ENCODE data around the gene HMX2. TPM values are rescaled to one million over a fixed set of nuclear protein-coding genes. Genes with fewer than 3 reads are reported as not detected.
A peak's percentile ranks its signal among the peaks of the same experiment; 100 is the strongest.

Gene HMX2
- total RNA-seq (2021; ENCODE audit: unreplicated experiment) (2.7 TPM), Bru-seq, nascent RNA (percentile 34 among the genes with signal in this experiment), BruChase-seq, experiment 1, labeled RNA remaining after a 2-hour chase (percentile 44 among the genes with signal in this experiment), BruChase-seq, experiment 2, labeled RNA remaining after a 6-hour chase (percentile 17 among the genes with signal in this experiment)
- 4.1 TPM for polyA plus RNA-seq (2012; ENCODE audit: insufficient read length)
- long read RNA-seq, transcript HMX2-201 (2 exons, 1,628 nt) = major isoform, 9 of 12 reads
- long read RNA-seq, partial matches to known transcripts = 0 of 12 reads
- long read RNA-seq, other reads (novel, unspliced or antisense) = 3 of 12 reads

- peak within 1 kb of the TSS; percentile 79 for H3K27ac ChIP-seq (ENCODE audit: low read length)
- H3K36me3 ChIP-seq (ENCODE audit: control insufficient read depth, insufficient read depth, low read length) = no peaks in the 10 kb centered on the region
- BruUV-seq (replicated peaks) = no TSS peak
- peaks cover 33% of the 10 kb centered on the region for H3K4me1 ChIP-seq (ENCODE audit: control insufficient read depth, insufficient read depth, low read length)
- intact Hi-C loops (cut with micrococcal nuclease; ENCODE audit: unreplicated experiment) = no loop called here
- ChIA-PET CTCF (no interaction called here), POLR2A (no interaction called here)
- H3K9me3 ChIP-seq (ENCODE audit: control insufficient read depth, insufficient read depth, low read depth, low read length) = no peaks in the 10 kb centered on the region
- in situ Hi-C loops (cut with HindIII; ENCODE audit: low pct_unique_long_range_greater_than_20kb, low sequenced_read_pairs) = no loop called here
- TF ChIP-seq CTCF (IDR thresholded peaks at IDR 0.05) = peak; percentile 57; the same call in 1 of the 2 replicates
- TF ChIP-seq SIN3A (IDR thresholded peaks at IDR 0.05; ENCODE audit: borderline replicate concordance, insufficient read depth, low read depth, low read length) = no peak
- DNase-seq (ENCODE audit: low read depth, low spot score) = no peak
- H3K27me3 ChIP-seq (ENCODE audit: control insufficient read depth, insufficient read depth, low read length) = no peaks in the 10 kb centered on the region
- peak; percentile 72 for ATAC-seq
- peak within 1 kb of the TSS; percentile 43 to 54 for H3K4me3 ChIP-seq (ENCODE audit: low read depth in 2 of 2, low read length in 2 of 2)
Observed at GRCh38 chr10:123147635-123148413, at the start of gene HMX2. HMX2 (plus strand) TSS chr10:123148136; CDS start chr10:123148379, 243 bp downstream.

GRCh38 chr10:123100030-123100762 lies 47.7 kb upstream of the HMX2 start:
- ATAC-seq = peak; percentile 52
- ChIA-PET CTCF (no interaction called here), POLR2A (interaction anchor here (0.6 to 0.7 kb wide), 2 partner anchors 645 to 975 kb away, joined by 4 to 13 read pairs; no protein-coding TSS in a partner anchor)
- BruUV-seq (replicated peaks) = no TSS peak
- DNase-seq (ENCODE audit: low read depth, low spot score) = no peak
- Histone ChIP-seq H3K4me1 (ENCODE audit: control insufficient read depth, insufficient read depth, low read length) (no peaks in the 10 kb centered on the region; the same call in 1 of the 2 replicates), H3K9me3 (ENCODE audit: control insufficient read depth, insufficient read depth, low read depth, low read length) (no peaks in the 10 kb centered on the region), H3K4me3 (ENCODE audit: low read depth in 2 of 2, low read length in 2 of 2) (no peak overlapping the region), H3K27ac (ENCODE audit: low read length) (no peak overlapping the region), H3K36me3 (ENCODE audit: control insufficient read depth, insufficient read depth, low read length) (no peaks in the 10 kb centered on the region), H3K27me3 (ENCODE audit: control insufficient read depth, insufficient read depth, low read length) (no peaks in the 10 kb centered on the region)
- intact Hi-C loops (cut with micrococcal nuclease; ENCODE audit: unreplicated experiment) = no loop called here
- TF ChIP-seq SIN3A (IDR thresholded peaks at IDR 0.05; ENCODE audit: borderline replicate concordance, insufficient read depth, low read depth, low read length) = no peak
- TF ChIP-seq TCF7L2 (IDR thresholded peaks at IDR 0.05; ENCODE audit: low read depth, low read length) = no peak
- no peak for TF ChIP-seq REST (IDR thresholded peaks at IDR 0.05; ENCODE audit: insufficient read depth in 1 of 2, low read depth in 2 of 2, low read length in 1 of 2)
- TF ChIP-seq POLR2AphosphoS5 (IDR thresholded peaks at IDR 0.05; ENCODE audit: low read depth, low read length) = no peak
- TF ChIP-seq CTCF (IDR thresholded peaks at IDR 0.05) = no peak
- in situ Hi-C loops (cut with HindIII; ENCODE audit: low pct_unique_long_range_greater_than_20kb, low sequenced_read_pairs) = no loop called here

Measured in Panc1 (cell line).